Measurements from ENCODE around the gene DLGAP1.

DLGAP1 gene

GRCh38 chr18:3821524-3821923 is 633.6 kb downstream of the DLGAP1 start:
- H3K4me1 Mint-ChIP-seq: no peaks in the 10 kb centered on the region
- H3K36me3 Mint-ChIP-seq: no peaks in the 10 kb centered on the region
- peaks cover 6 to 7% of the 10 kb centered on the region in 2 donors for H3K9me3 Mint-ChIP-seq
- no peak overlapping the region for H3K27ac Mint-ChIP-seq
- ATAC-seq (replicated peaks): no peak
- DNase-seq: no peak
- H3K27me3 Mint-ChIP-seq: peaks cover 8% of the 10 kb centered on the region in 2 donors
- no peak overlapping the region for H3K4me3 Mint-ChIP-seq

- no peak for ATAC-seq (replicated peaks)
- no peaks in the 10 kb centered on the region for H3K9me3 Mint-ChIP-seq
- no peaks in the 10 kb centered on the region for H3K36me3 Mint-ChIP-seq
- DNase-seq: no peak
- peaks cover 7 to 8% of the 10 kb centered on the region in 2 donors for H3K27me3 Mint-ChIP-seq
- H3K4me1 Mint-ChIP-seq: no peaks in the 10 kb centered on the region
- no peak overlapping the region for H3K27ac Mint-ChIP-seq
- no peak overlapping the region for H3K4me3 Mint-ChIP-seq
Measured at GRCh38 chr18:3819961-3820360, 635.1 kb downstream of the DLGAP1 start.

GRCh38 chr18:3816610-3817363 is 638.3 kb downstream of the DLGAP1 start:
- ATAC-seq (replicated peaks): no peak
- Mint-ChIP-seq H3K9me3 (no peaks in the 10 kb centered on the region), H3K27ac (no peak overlapping the region), H3K36me3 (no peaks in the 10 kb centered on the region), H3K4me1 (no peaks in the 10 kb centered on the region), H3K27me3 (peaks cover 8 to 11% of the 10 kb centered on the region in 2 donors), H3K4me3 (no peak overlapping the region)
- no peak for DNase-seq

- Mint-ChIP-seq H3K27ac (no peak overlapping the region), H3K9me3 (no peaks in the 10 kb centered on the region), H3K4me1 (no peaks in the 10 kb centered on the region), H3K4me3 (no peak overlapping the region), H3K36me3 (no peaks in the 10 kb centered on the region), H3K27me3 (peaks cover 8 to 13% of the 10 kb centered on the region in 2 donors)
- DNase-seq: no peak
- no peak for ATAC-seq (replicated peaks)
Measured at GRCh38 chr18:3815991-3816390, 639.1 kb downstream of the DLGAP1 start.

GRCh38 chr18:3814816-3815215 is 640.3 kb downstream of the DLGAP1 start:
- H3K4me1 Mint-ChIP-seq: no peaks in the 10 kb centered on the region
- DNase-seq (no peak), ATAC-seq (replicated peaks) (no peak)
- no peaks in the 10 kb centered on the region for H3K36me3 Mint-ChIP-seq
- H3K27me3 Mint-ChIP-seq: peaks cover 8 to 13% of the 10 kb centered on the region in 2 donors
- H3K9me3 Mint-ChIP-seq: peaks cover 0 to 1% of the 10 kb centered on the region in 2 donors
- H3K4me3 Mint-ChIP-seq: no peak overlapping the region
- H3K27ac Mint-ChIP-seq: no peak overlapping the region

- H3K4me3 Mint-ChIP-seq: no peak overlapping the region
- peaks cover 0 to 1% of the 10 kb centered on the region in 2 donors for H3K9me3 Mint-ChIP-seq
- no peak for DNase-seq
- no peak for ATAC-seq (replicated peaks)
- no peak overlapping the region for H3K27ac Mint-ChIP-seq
- H3K4me1 Mint-ChIP-seq: no peaks in the 10 kb centered on the region
- peaks cover 4 to 8% of the 10 kb centered on the region in 2 donors for H3K27me3 Mint-ChIP-seq
- H3K36me3 Mint-ChIP-seq: no peaks in the 10 kb centered on the region
Measured at GRCh38 chr18:3810296-3810695, 644.8 kb downstream of the DLGAP1 start.

GRCh38 chr18:3808985-3809780 is 645.9 kb downstream of the DLGAP1 start:
- Mint-ChIP-seq H3K4me3 (no peak overlapping the region), H3K36me3 (no peaks in the 10 kb centered on the region), H3K9me3 (peaks cover 0 to 1% of the 10 kb centered on the region in 2 donors), H3K27ac (no peak overlapping the region), H3K4me1 (no peaks in the 10 kb centered on the region), H3K27me3 (peaks cover 0 to 4% of the 10 kb centered on the region in 2 donors)
- ATAC-seq (replicated peaks): no peak
- DNase-seq: no peak

- H3K4me1 Mint-ChIP-seq: no peaks in the 10 kb centered on the region
- no peak overlapping the region for H3K4me3 Mint-ChIP-seq
- ATAC-seq (replicated peaks) (no peak), DNase-seq (no peak)
- peaks cover 0 to under 1% of the 10 kb centered on the region in 2 donors for H3K27me3 Mint-ChIP-seq
- H3K9me3 Mint-ChIP-seq: peaks cover 0 to 1% of the 10 kb centered on the region in 2 donors
- no peak overlapping the region for H3K27ac Mint-ChIP-seq
- no peaks in the 10 kb centered on the region for H3K36me3 Mint-ChIP-seq
Measured at GRCh38 chr18:3806656-3807055, 648.5 kb downstream of the DLGAP1 start.

GRCh38 chr18:3804336-3804735 is 650.8 kb downstream of the DLGAP1 start:
- Mint-ChIP-seq H3K27ac (no peak overlapping the region), H3K4me1 (no peaks in the 10 kb centered on the region), H3K36me3 (no peaks in the 10 kb centered on the region), H3K9me3 (no peaks in the 10 kb centered on the region), H3K4me3 (no peak overlapping the region), H3K27me3 (no peaks in the 10 kb centered on the region)
- no peak for ATAC-seq (replicated peaks)
- no peak for DNase-seq

- DNase-seq: no peak
- Mint-ChIP-seq H3K9me3 (no peaks in the 10 kb centered on the region), H3K4me1 (no peaks in the 10 kb centered on the region), H3K4me3 (no peak overlapping the region), H3K36me3 (no peaks in the 10 kb centered on the region), H3K27me3 (peaks cover 0 to under 1% of the 10 kb centered on the region in 2 donors), H3K27ac (no peak overlapping the region)
- ATAC-seq (replicated peaks): no peak
Measured at GRCh38 chr18:3803350-3803749, 651.8 kb downstream of the DLGAP1 start.

GRCh38 chr18:3799515-3799914 is 655.6 kb downstream of the DLGAP1 start:
- no peak for DNase-seq
- Mint-ChIP-seq H3K9me3 (no peaks in the 10 kb centered on the region), H3K27me3 (peaks cover 4 to 11% of the 10 kb centered on the region in 2 donors), H3K4me3 (no peak overlapping the region), H3K4me1 (no peaks in the 10 kb centered on the region), H3K27ac (no peak overlapping the region), H3K36me3 (no peaks in the 10 kb centered on the region)
- no peak for ATAC-seq (replicated peaks)

- no peaks in the 10 kb centered on the region for H3K36me3 Mint-ChIP-seq
- DNase-seq: no peak
- peaks cover 13% of the 10 kb centered on the region in 2 donors for H3K27me3 Mint-ChIP-seq
- no peaks in the 10 kb centered on the region for H3K9me3 Mint-ChIP-seq
- no peaks in the 10 kb centered on the region for H3K4me1 Mint-ChIP-seq
- no peak overlapping the region for H3K27ac Mint-ChIP-seq
- ATAC-seq (replicated peaks): no peak
- H3K4me3 Mint-ChIP-seq: no peak overlapping the region
Measured at GRCh38 chr18:3798032-3798431, 657.1 kb downstream of the DLGAP1 start.

- no peaks in the 10 kb centered on the region for H3K9me3 Mint-ChIP-seq
- peaks cover 13% of the 10 kb centered on the region in 2 donors for H3K27me3 Mint-ChIP-seq
- ATAC-seq (replicated peaks) (no peak), DNase-seq (no peak)
- H3K27ac Mint-ChIP-seq: no peak overlapping the region
- H3K4me3 Mint-ChIP-seq: no peak overlapping the region
- no peaks in the 10 kb centered on the region for H3K36me3 Mint-ChIP-seq
- no peaks in the 10 kb centered on the region for H3K4me1 Mint-ChIP-seq
Measured at GRCh38 chr18:3796434-3796833, 658.7 kb downstream of the DLGAP1 start.

GRCh38 chr18:3794537-3795348 is 660.4 kb downstream of the DLGAP1 start:
- Mint-ChIP-seq H3K27me3 (peaks cover 13% of the 10 kb centered on the region in 2 donors), H3K4me1 (no peaks in the 10 kb centered on the region), H3K4me3 (no peak overlapping the region), H3K27ac (no peak overlapping the region), H3K9me3 (no peaks in the 10 kb centered on the region), H3K36me3 (no peaks in the 10 kb centered on the region)
- ATAC-seq (replicated peaks) (peak in 1 of 2 donors; percentile 39), DNase-seq (no peak)

All from stimulated activated naive B cell treated with anti-CD40 and anti-IgM and Interleukin-4, amounts not matched to agents 10 μg/mL and 1 μg/mL and 100 μg/mL, for 72 hours (primary cell).